Vagina (tissue), 2 donors: ENCODE measurements around the gene PDXK. TPM values are rescaled to one million over a fixed set of nuclear protein-coding genes. Genes with fewer than 3 reads are reported as not detected.
A peak's percentile ranks its signal among the peaks of the same experiment; 100 is the strongest.

Experiments
- DNase-seq, 2 donors: peaks; one replicate each; pipeline ENCODE4 v3.0.0-alpha.2; 2017; ENCODE audit errors: extremely low spot score in 2 of 2
- H3K27ac ChIP-seq: fragments of 200-600 bp; sonication (generic); one replicate; pipeline ENCODE4 v1.5.1; 2019
- H3K27me3 ChIP-seq: fragments of 200-600 bp; sonication (generic); one replicate; pipeline ENCODE4 v1.5.1; 2019
- H3K36me3 ChIP-seq, 2 donors: fragments of 200-600 bp; sonication (generic); one replicate each; pipeline ENCODE4 v1.5.1; 2017 to 2019
- H3K4me1 ChIP-seq: fragments of 200-600 bp; sonication (generic); one replicate; pipeline ENCODE4 v1.5.1; 2019
- H3K4me3 ChIP-seq, 2 donors: fragments of 200-600 bp; sonication (generic); 1 replicate in 1 of 2; 2 replicates in 1 of 2; pipeline ENCODE4 v1.5.1; 2016 to 2019
- H3K9me3 ChIP-seq: fragments of 200-600 bp; sonication (generic); one replicate; pipeline ENCODE4 v1.5.1; 2019
- POLR2A ChIP-seq, 2 donors: fragments of 450-650 bp; IDR thresholded peaks; one replicate each; pipeline ENCODE4 v1.6.1; 2017; ENCODE audit warnings: antibody characterized with exemption in 2 of 2, mild to moderate bottlenecking in 2 of 2, moderate library complexity in 2 of 2
- POLR2AphosphoS5 ChIP-seq, 2 donors: sonication (generic); formaldehyde crosslinking; IDR thresholded peaks; one replicate each; pipeline ENCODE4 v1.9.0; 2017; ENCODE audit warnings: antibody characterized with exemption in 2 of 2, mild to moderate bottlenecking in 2 of 2, low read depth in 1 of 2; ENCODE audit not compliant: insufficient read depth in 1 of 2
- intact Hi-C: fragments of 100-400 bp; cut with DNase I; formaldehyde crosslinking; loops from one replicate; pipeline ENCODE4 v1.15.1; 2023
- total RNA-seq: library from RNA; depleted of rRNA; stranded (reverse); fragments of >200 nt; gene quantifications from one replicate; pipeline ENCODE4 v1.2.3, GENCODE V29; 2016
- TF ChIP-seq, protein P1 (sequence below), 3 experiments: fragments of 450-650 bp in 2 of 3; fragments of 200-600 bp in 1 of 3; sonication (generic) in 1 of 3; IDR thresholded peaks; one replicate each; pipeline ENCODE4 v1.5.1; 2017 to 2019; ENCODE audit warnings: antibody characterized with exemption in 3 of 3, mild to moderate bottlenecking in 2 of 3, moderate library complexity in 2 of 3

Gene PDXK
- total RNA-seq, 1 donor from 2014 or later: 58.7 TPM

DNA sequence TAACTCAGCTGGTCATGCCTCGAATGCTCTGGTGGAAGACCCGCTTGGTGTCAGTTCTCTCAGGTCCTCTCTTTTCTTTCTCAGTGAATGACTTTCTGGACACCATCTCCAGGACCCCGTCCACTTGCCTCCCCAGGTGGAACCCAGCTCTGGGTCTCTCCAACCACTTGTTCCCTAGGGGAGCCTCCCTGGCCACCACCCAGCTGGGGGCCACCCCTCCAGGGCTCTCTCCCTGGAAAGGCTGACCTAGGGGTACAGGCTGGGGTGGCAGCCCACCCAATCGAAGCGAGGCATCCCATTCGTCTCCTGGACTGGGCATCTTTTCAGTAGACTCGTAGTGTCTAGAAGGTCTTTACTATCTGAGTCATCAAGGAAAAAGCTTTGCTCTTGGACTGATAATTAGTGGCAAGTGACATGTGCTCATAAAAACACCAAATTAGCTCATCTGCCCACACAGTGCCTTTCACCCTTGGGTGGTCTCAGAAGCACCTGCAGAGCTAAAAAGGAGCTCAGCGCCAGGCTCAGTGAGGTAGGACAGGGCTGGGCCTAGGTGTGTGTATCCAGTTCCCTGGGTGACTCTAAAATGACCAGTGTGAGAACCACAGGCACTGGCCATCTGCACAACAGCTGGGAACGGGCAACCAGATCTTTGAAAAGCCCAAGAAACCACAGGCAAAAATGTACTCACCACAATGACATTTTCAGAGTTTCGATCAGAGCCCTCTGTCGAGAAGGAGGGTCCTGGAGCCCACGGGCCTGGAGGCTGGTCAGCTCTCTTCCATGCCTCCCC, 2.4 kb upstream of the PDXK start:
- H3K4me3 ChIP-seq: no peak overlapping the region
- no peaks in the 10 kb centered on the region for H3K36me3 ChIP-seq
- TF ChIP-seq POLR2AphosphoS5 (IDR thresholded peaks at IDR 0.05; ENCODE audit: insufficient read depth in 1 of 2, low read depth in 1 of 2) (no peak), POLR2A (IDR thresholded peaks at IDR 0.05) (no peak)
- TF ChIP-seq, protein P1, sequence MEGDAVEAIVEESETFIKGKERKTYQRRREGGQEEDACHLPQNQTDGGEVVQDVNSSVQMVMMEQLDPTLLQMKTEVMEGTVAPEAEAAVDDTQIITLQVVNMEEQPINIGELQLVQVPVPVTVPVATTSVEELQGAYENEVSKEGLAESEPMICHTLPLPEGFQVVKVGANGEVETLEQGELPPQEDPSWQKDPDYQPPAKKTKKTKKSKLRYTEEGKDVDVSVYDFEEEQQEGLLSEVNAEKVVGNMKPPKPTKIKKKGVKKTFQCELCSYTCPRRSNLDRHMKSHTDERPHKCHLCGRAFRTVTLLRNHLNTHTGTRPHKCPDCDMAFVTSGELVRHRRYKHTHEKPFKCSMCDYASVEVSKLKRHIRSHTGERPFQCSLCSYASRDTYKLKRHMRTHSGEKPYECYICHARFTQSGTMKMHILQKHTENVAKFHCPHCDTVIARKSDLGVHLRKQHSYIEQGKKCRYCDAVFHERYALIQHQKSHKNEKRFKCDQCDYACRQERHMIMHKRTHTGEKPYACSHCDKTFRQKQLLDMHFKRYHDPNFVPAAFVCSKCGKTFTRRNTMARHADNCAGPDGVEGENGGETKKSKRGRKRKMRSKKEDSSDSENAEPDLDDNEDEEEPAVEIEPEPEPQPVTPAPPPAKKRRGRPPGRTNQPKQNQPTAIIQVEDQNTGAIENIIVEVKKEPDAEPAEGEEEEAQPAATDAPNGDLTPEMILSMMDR (IDR thresholded peaks at IDR 0.05): no peak
- intact Hi-C loops: no loop called here
- no peaks in the 10 kb centered on the region for H3K27me3 ChIP-seq
- no peak overlapping the region for H3K27ac ChIP-seq
- DNase-seq: peak in 1 of 2 donors; percentile 85
- H3K4me1 ChIP-seq: peaks cover 28% of the 10 kb centered on the region
- no peaks in the 10 kb centered on the region for H3K9me3 ChIP-seq

DNA sequence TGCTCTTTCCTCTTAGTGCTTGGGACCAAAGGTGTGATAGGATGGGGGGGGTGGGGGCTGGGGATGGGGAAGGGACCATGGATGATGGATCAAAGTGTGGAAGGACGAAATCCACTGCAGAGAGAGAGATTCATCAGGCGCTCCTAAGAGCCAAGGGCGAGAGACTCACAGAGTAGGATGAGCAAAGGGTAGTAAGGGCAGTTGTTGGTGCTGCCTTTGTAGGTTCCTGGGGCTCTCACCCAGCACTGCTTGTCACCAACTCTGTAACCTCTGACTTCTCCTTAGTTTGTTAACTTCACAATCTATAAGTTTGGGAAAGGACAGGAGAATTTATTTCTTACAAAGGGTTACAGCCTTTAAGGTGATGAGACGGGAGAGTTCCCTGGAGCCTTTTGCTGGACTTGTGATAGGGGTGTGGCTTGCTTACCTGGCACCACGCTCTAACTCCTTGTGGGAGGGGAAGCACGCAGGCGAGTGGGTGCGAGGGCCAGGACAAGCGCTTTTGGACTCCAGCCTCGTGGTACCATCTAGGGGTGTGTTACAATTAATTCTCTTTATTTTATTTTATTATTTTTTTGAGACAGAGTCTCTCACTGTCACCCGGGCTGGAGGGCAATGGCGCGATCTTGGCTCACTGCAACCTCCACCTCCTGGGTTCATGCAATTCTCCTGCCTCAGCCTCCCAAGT, 1.6 kb upstream of the PDXK start:
- peaks cover 36% of the 10 kb centered on the region for H3K4me1 ChIP-seq
- intact Hi-C loops: no loop called here
- no peaks in the 10 kb centered on the region for H3K27me3 ChIP-seq
- TF ChIP-seq POLR2A (IDR thresholded peaks at IDR 0.05) (no peak), POLR2AphosphoS5 (IDR thresholded peaks at IDR 0.05; ENCODE audit: insufficient read depth in 1 of 2, low read depth in 1 of 2) (no peak)
- TF ChIP-seq, protein P1 (IDR thresholded peaks at IDR 0.05): no peak
- no peaks in the 10 kb centered on the region for H3K36me3 ChIP-seq
- H3K4me3 ChIP-seq: no peak overlapping the region
- DNase-seq: peak in 1 of 2 donors; percentile 85
- no peak overlapping the region for H3K27ac ChIP-seq
- no peaks in the 10 kb centered on the region for H3K9me3 ChIP-seq

DNA sequence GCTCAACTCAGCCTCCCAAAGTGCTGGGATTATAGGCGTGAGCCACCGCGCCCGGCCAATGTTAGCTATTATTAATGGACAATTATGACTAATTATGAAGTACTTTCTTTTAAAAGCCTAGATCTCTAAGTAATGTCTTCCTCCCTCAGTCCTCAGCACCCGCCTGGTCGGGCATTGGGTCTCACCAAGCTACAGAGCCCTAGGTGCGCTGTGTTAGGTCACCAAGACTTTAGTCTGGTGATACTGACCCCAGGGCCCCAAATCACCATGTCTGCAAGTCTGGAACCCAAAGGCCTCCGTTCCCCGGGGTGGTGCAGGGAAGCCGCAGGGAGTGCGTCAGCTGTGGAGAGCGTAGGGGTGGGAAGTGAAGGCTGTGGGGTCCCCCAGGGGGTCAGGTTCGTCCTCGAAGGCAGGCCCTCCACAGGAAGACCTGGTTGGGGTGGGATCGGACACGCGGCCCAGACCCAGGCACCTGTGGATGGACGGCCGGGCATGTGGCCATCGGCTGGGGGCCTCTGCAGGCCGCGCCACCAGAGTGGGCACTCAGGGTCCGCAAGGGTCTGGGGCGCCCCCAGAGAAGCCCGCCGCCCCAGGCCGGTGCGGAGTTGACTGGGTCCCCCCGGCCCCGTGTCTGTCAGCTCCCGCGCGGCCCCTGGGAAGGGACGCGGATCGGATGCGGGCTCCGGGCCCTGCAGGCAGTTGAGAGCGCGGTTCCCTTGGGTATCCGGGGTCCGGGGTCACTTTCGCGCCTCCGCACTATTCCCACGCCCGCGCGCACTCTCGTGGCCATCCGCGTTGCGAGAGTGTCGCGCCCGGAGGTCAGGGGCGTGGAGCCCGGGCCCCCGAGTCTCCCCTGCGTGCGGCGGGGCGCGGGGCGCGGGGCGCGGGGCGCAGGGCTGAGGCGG, 710 bp upstream of the PDXK start:
- H3K27ac ChIP-seq: peak overlapping the region; percentile 81
- peak in 1 of 2 donors; percentile 88 for DNase-seq
- intact Hi-C loops: no loop called here
- no peaks in the 10 kb centered on the region for H3K9me3 ChIP-seq
- peak overlapping the region; percentile 72 to 81 for H3K4me3 ChIP-seq
- no peaks in the 10 kb centered on the region for H3K27me3 ChIP-seq
- H3K4me1 ChIP-seq: peaks cover 38% of the 10 kb centered on the region
- H3K36me3 ChIP-seq: no peaks in the 10 kb centered on the region
- TF ChIP-seq POLR2A (IDR thresholded peaks at IDR 0.05) (no peak), POLR2AphosphoS5 (IDR thresholded peaks at IDR 0.05; ENCODE audit: insufficient read depth in 1 of 2, low read depth in 1 of 2) (no peak)
- TF ChIP-seq, protein P1 (IDR thresholded peaks at IDR 0.05): no peak

DNA sequence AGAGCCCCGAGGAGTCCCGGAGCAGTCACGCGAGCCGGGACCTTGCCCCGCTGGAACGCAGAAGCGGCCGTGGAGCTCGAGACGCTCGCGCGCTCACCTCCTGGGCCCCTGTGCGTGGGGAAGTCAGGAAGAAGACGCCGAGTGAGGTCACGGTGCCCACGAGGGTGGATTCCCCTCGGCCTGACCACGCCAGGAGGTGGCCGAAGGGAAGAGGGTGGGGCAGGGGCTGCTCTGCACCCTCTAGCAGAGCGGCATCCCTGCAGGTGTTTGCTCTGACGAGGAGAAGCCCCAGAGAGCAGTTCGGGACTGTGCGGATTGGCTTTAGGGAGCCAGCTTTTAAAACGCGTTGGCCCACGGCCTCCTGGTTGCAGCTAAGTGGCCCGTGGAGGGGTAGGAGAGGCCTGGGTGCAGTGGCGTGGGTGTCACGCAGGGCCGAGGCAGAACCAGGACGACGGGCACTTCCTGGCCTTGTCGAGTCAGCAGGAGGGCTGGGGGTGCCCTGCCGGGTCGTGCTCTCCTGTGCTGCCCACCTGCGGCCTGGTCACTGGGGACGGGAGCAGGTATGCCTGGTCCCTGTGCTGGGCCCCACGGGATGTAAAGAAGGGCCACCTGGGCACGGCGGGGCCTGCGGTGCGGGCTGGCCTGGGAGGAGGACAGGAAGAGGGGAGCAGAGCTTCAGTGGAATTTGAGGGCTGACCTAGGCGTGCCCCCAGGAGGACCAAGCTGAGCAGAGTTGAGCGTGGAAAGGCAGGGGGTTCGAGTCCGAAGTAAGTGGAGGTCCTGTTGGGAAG, 1.0 kb downstream of the PDXK start:
- Histone ChIP-seq H3K9me3 (no peaks in the 10 kb centered on the region), H3K27ac (peak overlapping the region; percentile 81), H3K4me3 (peak overlapping the region; percentile 72 to 81), H3K27me3 (no peaks in the 10 kb centered on the region), H3K36me3 (no peaks in the 10 kb centered on the region), H3K4me1 (peaks cover 41% of the 10 kb centered on the region)
- DNase-seq: peak in 1 of 2 donors; percentile 89
- intact Hi-C loops: loop anchor here (10.0 kb wide), 1 partner anchor 55 kb away; the partner anchor contains the start of gene CSTB
- TF ChIP-seq POLR2AphosphoS5 (IDR thresholded peaks at IDR 0.05; ENCODE audit: insufficient read depth in 1 of 2, low read depth in 1 of 2): peak in 1 of 2 donors; percentile 37
- TF ChIP-seq, protein P1 (IDR thresholded peaks at IDR 0.05): no peak
- no peak for TF ChIP-seq POLR2A (IDR thresholded peaks at IDR 0.05)
